ENCODE results near the gene CRHR1. TPM values are rescaled to one million over a fixed set of nuclear protein-coding genes. Genes with fewer than 3 reads are reported as not detected.

CRHR1 gene
- total RNA-seq, 2 donors from 2014 or later = 1.4 to 2.1 TPM

DNA sequence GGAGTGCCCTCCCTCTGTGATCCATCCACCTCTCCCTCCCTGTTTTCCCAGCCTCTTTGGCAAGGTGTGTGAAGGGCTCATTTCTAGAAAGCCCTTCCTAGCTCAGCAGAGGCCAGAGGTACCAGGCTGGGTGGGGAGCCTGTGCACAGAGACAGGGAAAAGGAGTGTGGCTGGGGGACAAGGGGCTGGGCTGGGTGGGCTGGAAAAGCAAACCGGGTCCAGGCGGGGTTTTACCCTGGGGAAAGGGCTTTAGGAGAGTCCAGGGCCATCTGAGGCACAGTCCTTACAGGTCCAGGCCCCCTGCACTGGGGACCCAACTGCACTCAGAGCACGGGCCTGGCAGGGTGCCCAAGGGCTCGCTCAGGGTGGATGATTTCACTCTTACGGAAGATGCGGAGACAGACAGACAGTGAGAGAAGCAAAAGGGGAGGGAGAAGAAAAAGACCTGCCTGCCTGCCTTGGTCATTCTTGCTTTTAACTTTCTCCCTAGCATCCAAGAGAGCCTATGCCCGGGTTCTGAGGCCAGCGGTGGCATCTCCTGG is 7.0 kb downstream of the CRHR1 start:
- WGBS = 43% methylated on average over 8 of the region's 8 CpGs
- DNase-seq (ENCODE audit: low spot score) = no peak
- Histone ChIP-seq H3K27ac (no peak overlapping the region), H3K9me3 (no peaks in the 10 kb centered on the region), H3K4me1 (replicated peaks) (no peaks in the 10 kb centered on the region), H3K27me3 (replicated peaks; ENCODE audit: insufficient read depth) (no peaks in the 10 kb centered on the region), H3K4me3 (no peak overlapping the region), H3K36me3 (no peaks in the 10 kb centered on the region)
- intact Hi-C loops (cut with DNase I) = no loop called here
- no peak for TF ChIP-seq POLR2A (IDR thresholded peaks at IDR 0.05)
- TF ChIP-seq, protein P1, sequence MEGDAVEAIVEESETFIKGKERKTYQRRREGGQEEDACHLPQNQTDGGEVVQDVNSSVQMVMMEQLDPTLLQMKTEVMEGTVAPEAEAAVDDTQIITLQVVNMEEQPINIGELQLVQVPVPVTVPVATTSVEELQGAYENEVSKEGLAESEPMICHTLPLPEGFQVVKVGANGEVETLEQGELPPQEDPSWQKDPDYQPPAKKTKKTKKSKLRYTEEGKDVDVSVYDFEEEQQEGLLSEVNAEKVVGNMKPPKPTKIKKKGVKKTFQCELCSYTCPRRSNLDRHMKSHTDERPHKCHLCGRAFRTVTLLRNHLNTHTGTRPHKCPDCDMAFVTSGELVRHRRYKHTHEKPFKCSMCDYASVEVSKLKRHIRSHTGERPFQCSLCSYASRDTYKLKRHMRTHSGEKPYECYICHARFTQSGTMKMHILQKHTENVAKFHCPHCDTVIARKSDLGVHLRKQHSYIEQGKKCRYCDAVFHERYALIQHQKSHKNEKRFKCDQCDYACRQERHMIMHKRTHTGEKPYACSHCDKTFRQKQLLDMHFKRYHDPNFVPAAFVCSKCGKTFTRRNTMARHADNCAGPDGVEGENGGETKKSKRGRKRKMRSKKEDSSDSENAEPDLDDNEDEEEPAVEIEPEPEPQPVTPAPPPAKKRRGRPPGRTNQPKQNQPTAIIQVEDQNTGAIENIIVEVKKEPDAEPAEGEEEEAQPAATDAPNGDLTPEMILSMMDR (IDR thresholded peaks at IDR 0.05) = no peak
- no peak for TF ChIP-seq POLR2AphosphoS5 (IDR thresholded peaks at IDR 0.05)

DNA sequence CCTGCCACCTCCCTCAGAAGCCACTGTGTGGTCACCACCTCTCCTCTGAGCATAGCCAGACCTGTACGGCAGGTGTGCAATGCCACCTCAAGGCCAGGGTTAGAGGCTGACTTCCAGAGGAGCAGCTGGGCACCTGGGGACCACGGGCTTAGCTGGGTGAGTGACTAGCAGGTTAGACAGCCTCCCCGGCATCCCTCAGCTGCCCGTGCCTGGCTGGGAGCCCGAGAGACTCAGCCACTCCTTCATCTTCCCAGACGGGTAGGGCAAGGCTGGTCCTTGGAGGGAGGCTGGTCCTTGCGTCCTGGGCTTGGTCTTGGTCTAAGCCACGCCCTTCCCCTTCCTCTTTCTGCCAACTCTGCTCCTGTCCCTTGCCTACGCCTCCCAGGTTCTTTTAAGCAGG is 7.8 kb downstream of the CRHR1 start:
- no peak overlapping the region for H3K27ac ChIP-seq
- TF ChIP-seq, protein P1 (IDR thresholded peaks at IDR 0.05) = no peak
- TF ChIP-seq POLR2AphosphoS5 (IDR thresholded peaks at IDR 0.05) = peak; percentile 30
- DNase-seq (ENCODE audit: low spot score) = peak; percentile 69
- H3K27me3 ChIP-seq (replicated peaks; ENCODE audit: insufficient read depth) = no peaks in the 10 kb centered on the region
- no peak overlapping the region for H3K4me3 ChIP-seq
- intact Hi-C loops (cut with DNase I) = no loop called here
- WGBS = 30% methylated on average over 9 of the region's 9 CpGs
- no peaks in the 10 kb centered on the region for H3K36me3 ChIP-seq
- H3K4me1 ChIP-seq (replicated peaks) = no peaks in the 10 kb centered on the region
- H3K9me3 ChIP-seq = no peaks in the 10 kb centered on the region

DNA sequence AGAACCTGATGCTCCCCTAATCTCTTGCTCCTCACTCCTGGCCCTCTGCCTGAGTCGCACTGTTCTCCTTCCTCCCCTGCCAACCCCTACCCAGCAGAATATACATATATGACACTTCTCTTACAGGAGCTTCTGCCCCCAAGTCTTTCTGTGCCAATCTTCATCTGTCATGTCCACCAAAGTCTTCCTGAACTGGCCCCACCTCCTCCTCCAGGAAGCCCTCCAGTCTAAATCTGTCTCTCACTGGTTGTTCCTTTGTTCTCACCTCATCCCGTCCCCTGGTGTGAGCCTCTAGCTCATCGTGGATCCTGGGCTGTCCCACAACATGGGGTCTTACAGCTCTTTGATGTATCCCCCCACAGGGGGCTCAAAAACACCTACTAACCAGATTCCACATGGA is 8.3 kb downstream of the CRHR1 start:
- H3K4me1 ChIP-seq (replicated peaks) = no peaks in the 10 kb centered on the region
- 59% methylated on average over 3 of the region's 3 CpGs for WGBS
- no peak overlapping the region for H3K4me3 ChIP-seq
- no peak for TF ChIP-seq POLR2A (IDR thresholded peaks at IDR 0.05)
- TF ChIP-seq POLR2AphosphoS5 (IDR thresholded peaks at IDR 0.05) = no peak
- TF ChIP-seq, protein P1 (IDR thresholded peaks at IDR 0.05) = no peak
- no peaks in the 10 kb centered on the region for H3K36me3 ChIP-seq
- DNase-seq (ENCODE audit: low spot score) = no peak
- no peak overlapping the region for H3K27ac ChIP-seq
- no peaks in the 10 kb centered on the region for H3K27me3 ChIP-seq (replicated peaks; ENCODE audit: insufficient read depth)
- H3K9me3 ChIP-seq = no peaks in the 10 kb centered on the region
- intact Hi-C loops (cut with DNase I) = no loop called here

DNA sequence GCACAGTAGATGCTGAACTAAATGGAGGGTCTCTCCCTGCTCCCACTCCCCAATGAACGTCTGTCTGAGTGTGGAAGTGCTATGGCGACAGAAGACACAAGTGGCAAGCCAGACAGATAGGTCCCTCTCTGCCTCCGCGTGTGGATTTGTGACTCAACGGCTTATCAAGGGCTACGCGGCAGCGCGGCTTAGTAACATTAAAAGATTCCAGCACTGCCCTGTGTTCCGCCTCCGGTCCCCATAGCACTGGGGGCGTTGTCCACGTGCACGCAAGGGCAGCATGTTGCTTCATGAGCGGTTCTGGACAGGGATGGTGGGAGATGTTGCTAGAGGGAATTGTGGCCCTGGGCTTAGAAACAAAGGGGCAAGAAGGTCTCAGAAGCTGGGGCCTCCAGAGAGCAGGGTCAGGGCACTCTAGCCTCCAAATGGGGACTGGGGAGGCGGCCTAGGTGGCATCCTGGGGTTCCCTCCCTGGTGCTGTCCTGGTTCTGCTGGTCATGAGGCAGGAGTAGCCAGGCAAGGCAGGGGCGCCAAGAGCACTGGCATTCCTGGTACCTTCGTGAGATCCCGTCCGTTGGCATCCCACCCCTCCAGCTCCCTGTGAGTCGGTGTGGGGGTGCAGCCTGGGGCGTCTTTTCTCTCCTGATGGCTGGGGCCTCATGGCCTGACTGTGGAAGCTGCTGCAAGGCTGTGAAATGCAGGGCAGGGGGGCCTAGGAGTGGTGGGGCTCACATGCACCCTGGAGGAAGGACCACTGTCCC is 9.1 kb downstream of the CRHR1 start:
- Histone ChIP-seq H3K9me3 (no peaks in the 10 kb centered on the region), H3K36me3 (no peaks in the 10 kb centered on the region), H3K4me1 (replicated peaks) (no peaks in the 10 kb centered on the region), H3K27me3 (replicated peaks; ENCODE audit: insufficient read depth) (no peaks in the 10 kb centered on the region), H3K4me3 (no peak overlapping the region), H3K27ac (no peak overlapping the region)
- TF ChIP-seq POLR2AphosphoS5 (IDR thresholded peaks at IDR 0.05) (no peak), POLR2A (IDR thresholded peaks at IDR 0.05) (no peak)
- TF ChIP-seq, protein P1 (IDR thresholded peaks at IDR 0.05) = no peak
- DNase-seq (ENCODE audit: low spot score) = no peak
- intact Hi-C loops (cut with DNase I) = no loop called here
- 84% methylated on average over 22 of the region's 22 CpGs for WGBS

DNA sequence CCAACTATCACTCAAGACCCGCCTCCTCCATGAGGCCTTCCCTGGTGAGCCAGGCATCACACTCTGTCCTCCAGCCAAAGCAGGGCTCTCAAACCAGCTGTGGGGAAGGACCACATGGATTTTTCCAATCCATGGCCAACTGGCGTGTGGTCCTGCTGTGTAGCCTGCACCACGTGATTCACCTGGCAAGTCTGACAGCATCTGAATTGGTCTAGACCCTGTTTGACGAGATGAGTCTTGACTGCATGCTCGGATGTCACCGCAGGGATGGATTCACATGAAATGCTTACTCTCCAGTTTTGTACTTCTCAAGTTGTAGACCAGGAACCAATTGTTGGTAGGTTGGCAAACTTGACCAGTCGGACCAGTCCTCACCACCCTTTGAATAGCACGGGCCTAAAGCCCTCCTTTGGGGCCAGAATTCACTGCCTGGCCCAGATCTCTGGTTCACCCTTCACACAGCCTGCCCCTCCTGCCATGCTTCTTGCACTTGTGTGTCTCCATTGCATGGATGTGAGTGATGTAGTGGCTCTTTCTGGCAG is 9.9 kb downstream of the CRHR1 start:
- Histone ChIP-seq H3K4me3 (no peak overlapping the region), H3K27ac (no peak overlapping the region), H3K4me1 (replicated peaks) (no peaks in the 10 kb centered on the region), H3K36me3 (no peaks in the 10 kb centered on the region), H3K9me3 (no peaks in the 10 kb centered on the region), H3K27me3 (replicated peaks; ENCODE audit: insufficient read depth) (no peaks in the 10 kb centered on the region)
- 74% methylated on average over 8 of the region's 8 CpGs for WGBS
- intact Hi-C loops (cut with DNase I) = no loop called here
- no peak for DNase-seq (ENCODE audit: low spot score)
- TF ChIP-seq POLR2AphosphoS5 (IDR thresholded peaks at IDR 0.05) (no peak), POLR2A (IDR thresholded peaks at IDR 0.05) (no peak)
- TF ChIP-seq, protein P1 (IDR thresholded peaks at IDR 0.05) = no peak
